Hepatocyte (in vitro differentiated cells): Measurements from ENCODE around the gene RSU1.

ENCODE experiments used
- EZH2phosphoT487 ChIP-seq: fragments of 200-600 bp; sonication (generic); IDR thresholded peaks from one replicate; pipeline ENCODE4 v1.6.1; 2018; ENCODE audit warnings: antibody characterized with exemption, mild to moderate bottlenecking, low read depth, moderate library complexity; ENCODE audit not compliant: unreplicated experiment, severe bottlenecking
- TF ChIP-seq, protein P1 (sequence below): fragments of 200-600 bp; sonication (generic); IDR thresholded peaks from 2 replicates; pipeline ENCODE4 v1.5.1; 2016; ENCODE audit warnings: antibody characterized with exemption, mild to moderate bottlenecking; ENCODE audit not compliant: poor library complexity

DNA sequence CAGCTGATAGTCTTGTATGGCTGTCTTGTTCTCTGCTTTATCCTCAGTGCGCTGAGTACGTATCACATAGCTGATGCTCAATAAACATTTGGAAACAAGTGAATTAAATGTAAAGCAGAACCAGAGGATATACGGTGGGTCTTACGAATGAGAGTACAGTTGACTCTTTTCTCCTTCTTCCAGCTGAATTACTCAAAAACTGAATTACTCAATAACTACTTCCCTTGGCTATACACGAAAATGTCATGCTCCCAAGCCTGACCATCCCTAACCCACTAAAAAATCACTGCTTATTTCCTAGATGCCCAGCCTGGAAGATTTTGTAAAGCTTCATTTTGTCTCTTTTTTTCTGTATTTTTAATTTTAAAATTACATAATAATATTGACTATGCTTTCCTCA lies 3.2 kb upstream of the RSU1 start:
- TF ChIP-seq, protein P1, sequence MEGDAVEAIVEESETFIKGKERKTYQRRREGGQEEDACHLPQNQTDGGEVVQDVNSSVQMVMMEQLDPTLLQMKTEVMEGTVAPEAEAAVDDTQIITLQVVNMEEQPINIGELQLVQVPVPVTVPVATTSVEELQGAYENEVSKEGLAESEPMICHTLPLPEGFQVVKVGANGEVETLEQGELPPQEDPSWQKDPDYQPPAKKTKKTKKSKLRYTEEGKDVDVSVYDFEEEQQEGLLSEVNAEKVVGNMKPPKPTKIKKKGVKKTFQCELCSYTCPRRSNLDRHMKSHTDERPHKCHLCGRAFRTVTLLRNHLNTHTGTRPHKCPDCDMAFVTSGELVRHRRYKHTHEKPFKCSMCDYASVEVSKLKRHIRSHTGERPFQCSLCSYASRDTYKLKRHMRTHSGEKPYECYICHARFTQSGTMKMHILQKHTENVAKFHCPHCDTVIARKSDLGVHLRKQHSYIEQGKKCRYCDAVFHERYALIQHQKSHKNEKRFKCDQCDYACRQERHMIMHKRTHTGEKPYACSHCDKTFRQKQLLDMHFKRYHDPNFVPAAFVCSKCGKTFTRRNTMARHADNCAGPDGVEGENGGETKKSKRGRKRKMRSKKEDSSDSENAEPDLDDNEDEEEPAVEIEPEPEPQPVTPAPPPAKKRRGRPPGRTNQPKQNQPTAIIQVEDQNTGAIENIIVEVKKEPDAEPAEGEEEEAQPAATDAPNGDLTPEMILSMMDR, result no peak
- TF ChIP-seq EZH2phosphoT487, result no peak
